Endothelial cell of hepatic sinusoid (primary cell): ENCODE data around the gene BCL2.
"Not testable (repeated sequence)": the region's sequence is repeated elsewhere in the genome, so short reads cannot be mapped to it uniquely, and the experiment has no call there.

Experiments used
- in situ Hi-C: cut with HindIII; loops from 2 replicates; pipeline ENCODE4 v1.10.0; 2017; ENCODE audit warnings: low sequenced_read_pairs

The BCL2 gene

GRCh38 chr18:63319383-63320122 is at the start of gene BCL2:
Gene BCL2 (minus strand): TSS chr18:63319769.
- in situ Hi-C loops = no loop called here

GRCh38 chr18:63368611-63369010 is 49.0 kb upstream of the BCL2 start:
- in situ Hi-C loops = no loop called here

GRCh38 chr18:63367053-63367953 is 47.7 kb upstream of the BCL2 start, which contains the start of gene KDSR:
Gene KDSR (minus strand): TSS chr18:63367206. CDS start chr18:63367118, 88 bp downstream.
- in situ Hi-C loops = no loop called here

GRCh38 chr18:63366213-63367052 is 46.9 kb upstream of the BCL2 start:
- in situ Hi-C loops = no loop called here

GRCh38 chr18:63365876-63366212 is 46.3 kb upstream of the BCL2 start:
- in situ Hi-C loops = no loop called here

- in situ Hi-C loops = no loop called here
Measured at GRCh38 chr18:63363951-63364350, 44.4 kb upstream of the BCL2 start.

GRCh38 chr18:63363420-63363819 is 43.9 kb upstream of the BCL2 start:
- in situ Hi-C loops = not testable (repeated sequence)

- in situ Hi-C loops = no loop called here
Measured at GRCh38 chr18:63356272-63356896, 36.8 kb upstream of the BCL2 start.

GRCh38 chr18:63350230-63350629 is 30.7 kb upstream of the BCL2 start:
- in situ Hi-C loops = no loop called here

- in situ Hi-C loops = no loop called here
Measured at GRCh38 chr18:63348508-63349136, 29.1 kb upstream of the BCL2 start.

- in situ Hi-C loops = no loop called here
Measured at GRCh38 chr18:63346480-63347183, 27.1 kb upstream of the BCL2 start.

GRCh38 chr18:63346031-63346430 is 26.5 kb upstream of the BCL2 start:
- in situ Hi-C loops = no loop called here

- in situ Hi-C loops = no loop called here
Measured at GRCh38 chr18:63344918-63345317, 25.3 kb upstream of the BCL2 start.

- in situ Hi-C loops = no loop called here
Measured at GRCh38 chr18:63344263-63344662, 24.7 kb upstream of the BCL2 start.

- in situ Hi-C loops = no loop called here
Measured at GRCh38 chr18:63342206-63342605, 22.6 kb upstream of the BCL2 start.

GRCh38 chr18:63339920-63340484 is 20.4 kb upstream of the BCL2 start:
- in situ Hi-C loops = no loop called here

- in situ Hi-C loops = no loop called here
Measured at GRCh38 chr18:63336366-63337099, 17.0 kb upstream of the BCL2 start.

GRCh38 chr18:63331105-63331504 is 11.5 kb upstream of the BCL2 start:
- in situ Hi-C loops = no loop called here
